Measurements from ENCODE around the gene ZNF556.

ZNF556 gene

GRCh38 chr19:2863816-2864215 lies 3.3 kb upstream of the ZNF556 start:
- TF ChIP-seq EZH2 (IDR thresholded peaks at IDR 0.05; ENCODE audit: borderline replicate concordance, low read depth, low read length, severe bottlenecking) (no peak), CTCF (IDR thresholded peaks at IDR 0.05; ENCODE audit: borderline replicate concordance, extremely low read depth, low read length, poor library complexity, severe bottlenecking) (no peak)
- no peak for DNase-seq
- Histone ChIP-seq H3K4me1 (ENCODE audit: insufficient read depth, low read length) (peaks cover 32% of the 10 kb centered on the region), H3K9ac (ENCODE audit: low read depth, low read length) (no peak overlapping the region), H3K27ac (ENCODE audit: low read length) (peak overlapping the region; percentile 4), H4K20me1 (ENCODE audit: insufficient read depth, low read length) (no peaks in the 10 kb centered on the region), H3K79me2 (ENCODE audit: insufficient read depth, low read length) (no peaks in the 10 kb centered on the region), H2AFZ (ENCODE audit: low read depth, low read length) (no peak overlapping the region), H3K9me3 (ENCODE audit: insufficient read depth, low read length, severe bottlenecking) (no peaks in the 10 kb centered on the region), H3K4me2 (ENCODE audit: insufficient read depth, low read length) (no peak overlapping the region), H3K4me3 (ENCODE audit: low read depth in 1 of 2, low read length in 2 of 2) (no peak overlapping the region), H3K27me3 (ENCODE audit: insufficient read depth, low read length, poor library complexity) (no peaks in the 10 kb centered on the region), H3K36me3 (ENCODE audit: insufficient read depth, low read length) (no peaks in the 10 kb centered on the region)
- no peak for ATAC-seq (ENCODE audit: insufficient read depth, low read depth)

GRCh38 chr19:2865334-2866100 lies 1.6 kb upstream of the ZNF556 start:
- H3K27me3 ChIP-seq (ENCODE audit: insufficient read depth, low read length, poor library complexity) = no peaks in the 10 kb centered on the region

GRCh38 chr19:2866495-2867024 lies 575 bp upstream of the ZNF556 start:
- no peaks in the 10 kb centered on the region for H3K79me2 ChIP-seq (ENCODE audit: insufficient read depth, low read length)
- H3K36me3 ChIP-seq (ENCODE audit: insufficient read depth, low read length) = no peaks in the 10 kb centered on the region
- no peak overlapping the region for H2AFZ ChIP-seq (ENCODE audit: low read depth, low read length)
- no peak overlapping the region for H3K9ac ChIP-seq (ENCODE audit: low read depth, low read length)
- peaks cover 32% of the 10 kb centered on the region for H3K4me1 ChIP-seq (ENCODE audit: insufficient read depth, low read length)
- no peak for DNase-seq
- H3K4me3 ChIP-seq (ENCODE audit: low read depth in 1 of 2, low read length in 2 of 2) = no peak overlapping the region
- no peaks in the 10 kb centered on the region for H3K27me3 ChIP-seq (ENCODE audit: insufficient read depth, low read length, poor library complexity)
- no peak for ATAC-seq (ENCODE audit: insufficient read depth, low read depth)
- H3K9me3 ChIP-seq (ENCODE audit: insufficient read depth, low read length, severe bottlenecking) = no peaks in the 10 kb centered on the region
- no peak overlapping the region for H3K4me2 ChIP-seq (ENCODE audit: insufficient read depth, low read length)
- H4K20me1 ChIP-seq (ENCODE audit: insufficient read depth, low read length) = no peaks in the 10 kb centered on the region
- TF ChIP-seq CTCF (IDR thresholded peaks at IDR 0.05; ENCODE audit: borderline replicate concordance, extremely low read depth, low read length, poor library complexity, severe bottlenecking) (no peak), EZH2 (IDR thresholded peaks at IDR 0.05; ENCODE audit: borderline replicate concordance, low read depth, low read length, severe bottlenecking) (no peak)
- peak overlapping the region; percentile 70 for H3K27ac ChIP-seq (ENCODE audit: low read length)

More at GRCh38 chr19:2865334-2866100, 1.6 kb upstream of the ZNF556 start:
- TF ChIP-seq EZH2 (IDR thresholded peaks at IDR 0.05; ENCODE audit: borderline replicate concordance, low read depth, low read length, severe bottlenecking) (no peak), CTCF (IDR thresholded peaks at IDR 0.05; ENCODE audit: borderline replicate concordance, extremely low read depth, low read length, poor library complexity, severe bottlenecking) (no peak)
- DNase-seq (peak; percentile 28), ATAC-seq (ENCODE audit: insufficient read depth, low read depth) (peak; percentile 55; the same call in 2 of the 3 replicates)
- Histone ChIP-seq H2AFZ (ENCODE audit: low read depth, low read length) (peak overlapping the region; percentile 2; the same call in 1 of the 2 replicates), H3K79me2 (ENCODE audit: insufficient read depth, low read length) (no peaks in the 10 kb centered on the region), H3K4me2 (ENCODE audit: insufficient read depth, low read length) (peak overlapping the region; percentile 10; the same call in 1 of the 2 replicates), H4K20me1 (ENCODE audit: insufficient read depth, low read length) (no peaks in the 10 kb centered on the region), H3K9me3 (ENCODE audit: insufficient read depth, low read length, severe bottlenecking) (no peaks in the 10 kb centered on the region), H3K36me3 (ENCODE audit: insufficient read depth, low read length) (no peaks in the 10 kb centered on the region), H3K4me3 (ENCODE audit: low read depth in 1 of 2, low read length in 2 of 2) (no peak overlapping the region), H3K4me1 (ENCODE audit: insufficient read depth, low read length) (peaks cover 32% of the 10 kb centered on the region), H3K27ac (ENCODE audit: low read length) (peak overlapping the region; percentile 70), H3K9ac (ENCODE audit: low read depth, low read length) (peak overlapping the region; percentile 35)

All from DND-41 (cell line).